ENCODE results near the gene PAXX. TPM values are rescaled to one million over a fixed set of nuclear protein-coding genes. Genes with fewer than 3 reads are reported as not detected.
A peak's percentile ranks its signal among the peaks of the same experiment; 100 is the strongest.
"Not testable (repeated sequence)": the region's sequence is repeated elsewhere in the genome, so short reads cannot be mapped to it uniquely, and the experiment has no call there.

PAXX gene
- total RNA-seq, 1 donor from 2014 or later: 34.4 TPM

DNA sequence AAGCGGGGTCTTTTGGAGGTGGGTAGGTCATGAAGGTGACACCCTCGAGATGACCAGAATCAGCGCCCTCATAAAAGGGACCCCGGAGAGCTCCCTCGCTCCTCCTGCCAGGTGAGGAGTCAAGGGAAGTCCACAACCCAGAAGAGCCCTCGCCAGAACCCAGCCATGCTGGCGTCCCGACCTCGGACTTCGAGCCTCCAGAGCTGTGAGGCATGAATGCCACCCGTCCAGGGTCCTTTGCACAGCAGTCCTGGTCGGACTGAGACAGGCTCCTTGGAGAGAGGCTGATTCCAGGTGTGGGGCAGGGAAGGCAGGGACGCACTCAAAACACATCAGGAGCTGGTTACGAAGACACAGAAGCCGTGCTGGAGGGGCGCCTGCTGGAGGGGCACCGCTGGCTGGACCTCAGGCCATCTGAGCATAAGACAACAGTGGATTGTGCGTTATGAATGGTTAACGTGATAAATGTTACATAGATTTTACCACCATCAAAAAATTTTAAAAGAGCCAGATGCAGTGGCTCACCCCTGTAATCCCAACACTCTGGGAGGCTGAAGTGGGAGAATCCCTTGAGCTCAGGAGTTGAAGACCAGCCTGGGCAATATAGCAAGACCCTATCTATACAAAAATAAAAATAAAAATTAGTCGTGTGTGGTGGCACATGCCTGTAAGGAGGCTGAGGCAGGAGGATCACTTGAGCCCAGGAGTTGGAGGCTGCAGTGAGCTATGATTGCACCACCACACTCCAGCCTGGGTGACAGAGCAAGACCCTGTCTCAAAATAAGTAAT is 9.8 kb downstream of the PAXX start:
- H3K27me3 Mint-ChIP-seq (ENCODE audit: low read depth): no peaks in the 10 kb centered on the region
- H3K9me3 Mint-ChIP-seq (ENCODE audit: low read depth): peaks cover 4% of the 10 kb centered on the region
- no peak overlapping the region for H3K4me3 Mint-ChIP-seq (ENCODE audit: unreplicated experiment)
- H3K4me1 Mint-ChIP-seq (ENCODE audit: low read depth): peaks cover 36% of the 10 kb centered on the region
- TF ChIP-seq, protein P1, sequence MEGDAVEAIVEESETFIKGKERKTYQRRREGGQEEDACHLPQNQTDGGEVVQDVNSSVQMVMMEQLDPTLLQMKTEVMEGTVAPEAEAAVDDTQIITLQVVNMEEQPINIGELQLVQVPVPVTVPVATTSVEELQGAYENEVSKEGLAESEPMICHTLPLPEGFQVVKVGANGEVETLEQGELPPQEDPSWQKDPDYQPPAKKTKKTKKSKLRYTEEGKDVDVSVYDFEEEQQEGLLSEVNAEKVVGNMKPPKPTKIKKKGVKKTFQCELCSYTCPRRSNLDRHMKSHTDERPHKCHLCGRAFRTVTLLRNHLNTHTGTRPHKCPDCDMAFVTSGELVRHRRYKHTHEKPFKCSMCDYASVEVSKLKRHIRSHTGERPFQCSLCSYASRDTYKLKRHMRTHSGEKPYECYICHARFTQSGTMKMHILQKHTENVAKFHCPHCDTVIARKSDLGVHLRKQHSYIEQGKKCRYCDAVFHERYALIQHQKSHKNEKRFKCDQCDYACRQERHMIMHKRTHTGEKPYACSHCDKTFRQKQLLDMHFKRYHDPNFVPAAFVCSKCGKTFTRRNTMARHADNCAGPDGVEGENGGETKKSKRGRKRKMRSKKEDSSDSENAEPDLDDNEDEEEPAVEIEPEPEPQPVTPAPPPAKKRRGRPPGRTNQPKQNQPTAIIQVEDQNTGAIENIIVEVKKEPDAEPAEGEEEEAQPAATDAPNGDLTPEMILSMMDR (IDR thresholded peaks at IDR 0.05): no peak
- H3K36me3 Mint-ChIP-seq (ENCODE audit: low read depth): no peaks in the 10 kb centered on the region
- no peak for DNase-seq (ENCODE audit: low spot score)
- H3K27ac Mint-ChIP-seq (ENCODE audit: unreplicated experiment): no peak overlapping the region

- H3K27me3 Mint-ChIP-seq (ENCODE audit: low read depth): no peaks in the 10 kb centered on the region
- peaks cover 31% of the 10 kb centered on the region for H3K4me1 Mint-ChIP-seq (ENCODE audit: low read depth)
- H3K36me3 Mint-ChIP-seq (ENCODE audit: low read depth): no peaks in the 10 kb centered on the region
- peaks cover 4% of the 10 kb centered on the region for H3K9me3 Mint-ChIP-seq (ENCODE audit: low read depth)
- H3K4me3 Mint-ChIP-seq (ENCODE audit: unreplicated experiment): no peak overlapping the region
- TF ChIP-seq, protein P1 (IDR thresholded peaks at IDR 0.05): no peak
- no peak overlapping the region for H3K27ac Mint-ChIP-seq (ENCODE audit: unreplicated experiment)
- DNase-seq (ENCODE audit: low spot score): no peak
Observed at GRCh38 chr9:137002646-137003041, 10.4 kb downstream of the PAXX start.

DNA sequence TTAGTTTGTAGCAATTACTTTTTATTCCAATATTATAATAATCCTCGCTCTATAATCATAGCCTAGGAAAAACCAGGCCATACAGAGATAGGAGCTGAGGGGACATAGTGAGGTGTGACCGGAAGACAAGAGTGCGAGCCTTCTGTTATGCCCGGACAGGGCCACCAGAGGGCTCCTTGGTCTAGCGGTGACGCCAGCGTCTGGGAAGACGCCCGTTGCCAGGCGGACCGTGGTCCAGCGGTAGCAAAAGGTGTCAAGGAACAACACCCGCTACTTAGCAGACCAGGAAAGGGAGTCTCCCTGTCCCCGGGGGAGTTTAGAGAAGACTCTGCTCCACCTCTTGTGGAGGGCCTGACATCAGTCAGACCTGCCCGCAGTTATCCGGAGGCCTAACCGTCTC is 12.1 kb downstream of the PAXX start:
- H3K27ac Mint-ChIP-seq (ENCODE audit: unreplicated experiment); H3K36me3 Mint-ChIP-seq (ENCODE audit: low read depth); DNase-seq (ENCODE audit: low spot score); H3K27me3 Mint-ChIP-seq (ENCODE audit: low read depth); H3K4me3 Mint-ChIP-seq (ENCODE audit: unreplicated experiment); H3K9me3 Mint-ChIP-seq (ENCODE audit: low read depth): not testable (repeated sequence)
- H3K4me1 Mint-ChIP-seq (ENCODE audit: low read depth): peaks cover 15% of the 10 kb centered on the region
- TF ChIP-seq, protein P1 (IDR thresholded peaks at IDR 0.05): peak; percentile 75

GRCh38 chr9:137006116-137007003 is 14.1 kb downstream of the PAXX start:
- Mint-ChIP-seq H3K9me3 (ENCODE audit: low read depth) (peaks cover 4% of the 10 kb centered on the region), H3K4me3 (ENCODE audit: unreplicated experiment) (no peak overlapping the region), H3K4me1 (ENCODE audit: low read depth) (no peaks in the 10 kb centered on the region), H3K27me3 (ENCODE audit: low read depth) (no peaks in the 10 kb centered on the region), H3K36me3 (ENCODE audit: low read depth) (peaks cover under 1% of the 10 kb centered on the region), H3K27ac (ENCODE audit: unreplicated experiment) (no peak overlapping the region)
- DNase-seq (ENCODE audit: low spot score): no peak
- TF ChIP-seq, protein P1 (IDR thresholded peaks at IDR 0.05): no peak

DNA sequence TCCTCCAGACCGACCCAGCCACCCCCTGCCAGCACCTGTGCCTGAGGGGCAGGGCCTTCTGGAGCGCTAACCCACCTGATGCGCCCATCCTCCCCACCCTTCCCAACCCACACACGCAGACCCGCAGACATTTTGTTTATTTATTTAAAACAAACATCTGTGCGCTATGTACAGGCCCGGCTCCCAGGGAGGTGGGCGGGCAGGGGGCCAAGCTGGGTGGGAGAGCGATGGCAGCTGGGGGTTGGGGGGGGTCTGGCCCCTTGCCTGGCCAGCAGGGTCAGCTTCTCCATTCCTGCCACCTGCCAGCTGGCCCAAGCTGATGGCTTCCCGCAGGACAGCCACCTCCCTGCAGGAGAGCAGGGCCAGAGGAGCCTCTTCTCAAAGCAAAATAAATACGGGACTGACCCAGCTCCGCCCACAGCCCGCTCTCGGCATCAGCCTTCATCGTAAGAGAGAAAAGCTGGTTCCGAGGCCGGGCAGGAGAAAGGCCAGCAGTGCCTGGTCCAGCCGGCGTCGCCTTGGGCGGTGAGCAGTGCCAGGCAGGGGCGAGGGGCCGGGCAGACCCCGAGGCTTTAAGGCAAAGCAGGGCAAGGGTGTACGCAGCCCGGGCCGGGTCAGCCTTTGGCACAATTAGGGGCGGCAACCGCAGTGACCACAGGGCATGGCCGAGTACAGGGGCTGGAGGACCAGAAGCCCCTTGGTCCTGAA is 15.0 kb downstream of the PAXX start:
- Mint-ChIP-seq H3K27ac (ENCODE audit: unreplicated experiment) (no peak overlapping the region), H3K36me3 (ENCODE audit: low read depth) (peaks cover 4% of the 10 kb centered on the region), H3K4me3 (ENCODE audit: unreplicated experiment) (no peak overlapping the region), H3K9me3 (ENCODE audit: low read depth) (peaks cover 4% of the 10 kb centered on the region), H3K27me3 (ENCODE audit: low read depth) (no peaks in the 10 kb centered on the region), H3K4me1 (ENCODE audit: low read depth) (no peaks in the 10 kb centered on the region)
- no peak for DNase-seq (ENCODE audit: low spot score)
- TF ChIP-seq, protein P1 (IDR thresholded peaks at IDR 0.05): no peak
